Neuronal stem cell (in vitro differentiated cells): ENCODE results near the gene HHEX.

Experiments used
- DNase-seq: peaks from one replicate; pipeline ENCODE4 v3.0.0-alpha.2; 2013; ENCODE audit warnings: low spot score
- H2AFZ ChIP-seq: one replicate; pipeline ENCODE4 v1.6.1; 2013; ENCODE audit warnings: mild to moderate bottlenecking, low read length, inconsistent platforms
- H2AK5ac ChIP-seq: 2 replicates; pipeline ENCODE4 v1.6.1; 2013; ENCODE audit warnings: low read depth, mild to moderate bottlenecking, inconsistent platforms, low read length, moderate library complexity, mixed read lengths
- H2BK120ac ChIP-seq: 2 replicates; pipeline ENCODE4 v1.6.1; 2013; ENCODE audit warnings: low read depth, mild to moderate bottlenecking, inconsistent platforms, low read length, moderate library complexity, mixed read lengths
- H2BK12ac ChIP-seq: one replicate; pipeline ENCODE4 v1.6.1; 2013; ENCODE audit warnings: low read length, inconsistent platforms
- H2BK15ac ChIP-seq: 2 replicates; pipeline ENCODE4 v1.6.1; 2013; ENCODE audit warnings: mild to moderate bottlenecking, low read length, inconsistent platforms, mixed read lengths
- H2BK5ac ChIP-seq: one replicate; pipeline ENCODE4 v1.6.1; 2013; ENCODE audit warnings: inconsistent platforms, mild to moderate bottlenecking, low read length, moderate library complexity
- H3K14ac ChIP-seq: one replicate; pipeline ENCODE4 v1.6.1; 2013; ENCODE audit warnings: low read length, inconsistent platforms
- H3K18ac ChIP-seq: 2 replicates; pipeline ENCODE4 v1.6.1; 2013; ENCODE audit warnings: low read length, inconsistent platforms
- H3K23ac ChIP-seq: 2 replicates; pipeline ENCODE4 v1.6.1; 2013; ENCODE audit warnings: low read depth, mild to moderate bottlenecking, mixed read lengths, low read length, inconsistent platforms; ENCODE audit not compliant: poor library complexity
- H3K27ac ChIP-seq: replicated peaks from 3 replicates; pipeline ENCODE4 v1.5.1; 2013; ENCODE audit warnings: low read length, inconsistent platforms
- H3K27me3 ChIP-seq, 3 experiments: 2 replicates each; pipeline ENCODE4 v1.6.1; 2013; ENCODE audit warnings: low read length in 3 of 3, mild to moderate bottlenecking in 2 of 3, inconsistent platforms in 1 of 3, low read depth in 1 of 3, mixed read lengths in 1 of 3, moderate library complexity in 1 of 3; ENCODE audit not compliant: control insufficient read depth in 3 of 3, insufficient read depth in 3 of 3
- H3K36me3 ChIP-seq, 2 donors: replicated peaks in 1 of 2; 2 replicates each; pipeline ENCODE4 v1.6.1; 2013; ENCODE audit warnings: low read length in 2 of 2; ENCODE audit not compliant: control insufficient read depth in 2 of 2, insufficient read depth in 2 of 2
- H3K4ac ChIP-seq: 2 replicates; pipeline ENCODE4 v1.6.1; 2013; ENCODE audit warnings: inconsistent platforms, mild to moderate bottlenecking, low read length, moderate library complexity
- H3K4me1 ChIP-seq, 2 donors: 1 replicate in 1 of 2; 2 replicates in 1 of 2; pipeline ENCODE4 v1.6.1; 2013; ENCODE audit warnings: low read length in 2 of 2, low read depth in 1 of 2; ENCODE audit not compliant: control insufficient read depth in 2 of 2, insufficient read depth in 1 of 2
- H3K4me2 ChIP-seq: one replicate; pipeline ENCODE4 v1.6.1; 2013; ENCODE audit warnings: mild to moderate bottlenecking, low read length, inconsistent platforms; ENCODE audit not compliant: insufficient read depth, poor library complexity, severe bottlenecking
- H3K4me3 ChIP-seq, 2 donors: 2 replicates each; pipeline ENCODE4 v1.5.1; 2013; ENCODE audit warnings: low read length in 2 of 2, mild to moderate bottlenecking in 2 of 2, inconsistent platforms in 1 of 2, moderate library complexity in 1 of 2
- H3K79me1 ChIP-seq: one replicate; pipeline ENCODE4 v1.6.1; 2013; ENCODE audit warnings: low read depth, mild to moderate bottlenecking, inconsistent platforms, low read length, moderate library complexity
- H3K9ac ChIP-seq: one replicate; pipeline ENCODE4 v1.6.1; 2013; ENCODE audit warnings: mild to moderate bottlenecking, low read depth, low read length, inconsistent platforms; ENCODE audit not compliant: poor library complexity
- H3K9me3 ChIP-seq, 2 donors: replicated peaks in 1 of 2; 2 replicates each; pipeline versions ENCODE3 to v1.6.1; 2013; ENCODE audit warnings: low read length in 2 of 2, mild to moderate bottlenecking in 2 of 2, inconsistent platforms in 1 of 2, low read depth in 1 of 2, mixed read lengths in 1 of 2, moderate library complexity in 1 of 2; ENCODE audit not compliant: control insufficient read depth in 2 of 2, insufficient read depth in 1 of 2
- H4K8ac ChIP-seq: one replicate; pipeline ENCODE4 v1.6.1; 2013; ENCODE audit warnings: low read depth, mild to moderate bottlenecking, inconsistent platforms, low read length, moderate library complexity
- H4K91ac ChIP-seq: one replicate; pipeline ENCODE4 v1.6.1; 2013; ENCODE audit warnings: low read length, low read depth, mild to moderate bottlenecking, inconsistent platforms; ENCODE audit not compliant: poor library complexity
- WGBS, 2 donors: extraction: QIAGEN DNeasy Blood & Tissue Kit; methylation state at CpG; one replicate each; pipeline ENCODE4 v1.1.7; 2013; ENCODE audit warnings: missing lambda C conversion rate in 2 of 2, mixed read lengths in 1 of 2; ENCODE audit not compliant: insufficient read length in 2 of 2, insufficient replicate concordance in 1 of 2; ENCODE audit errors: extremely low coverage in 2 of 2; 5-methylcytosine and 5-hydroxymethylcytosine counted together

HHEX gene

DNA sequence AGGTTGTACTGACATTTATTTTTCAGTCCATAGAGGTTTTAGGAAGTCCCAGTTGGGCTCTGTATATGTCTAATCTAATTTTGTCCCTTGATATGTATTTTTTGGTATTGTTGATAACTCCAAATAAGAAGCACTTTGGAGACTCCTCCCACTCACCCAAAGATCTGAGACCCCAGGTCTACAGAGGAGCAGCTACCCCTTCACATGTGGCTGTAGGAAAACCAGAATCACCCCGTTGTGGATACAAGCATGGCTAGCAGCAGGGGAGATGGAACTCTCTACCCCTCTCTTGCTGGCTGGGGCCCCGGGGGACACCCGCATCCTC, 9.4 kb downstream of the HHEX start:
- Histone ChIP-seq H2BK120ac (no peak overlapping the region), H2BK15ac (no peak overlapping the region), H3K9ac (no peak overlapping the region), H3K4me1 (peaks cover 0 to 8% of the 10 kb centered on the region in 2 donors), H3K79me1 (no peaks in the 10 kb centered on the region), H3K4me2 (no peak overlapping the region), H2BK5ac (no peak overlapping the region), H2AK5ac (no peak overlapping the region), H3K36me3 (no peaks in the 10 kb centered on the region), H2AFZ (peak overlapping the region; percentile 95), H4K8ac (no peak overlapping the region), H2BK12ac (no peak overlapping the region), H3K23ac (no peak overlapping the region), H3K4me3 (peak overlapping the region in 1 of 2 donors; percentile 43), H3K27me3 (peaks cover 25 to 67% (median 61%) of the 10 kb centered on the region in 3 experiments), H4K91ac (no peak overlapping the region), H3K9me3 (peaks cover 0 to 4% of the 10 kb centered on the region in 2 donors), H3K18ac (peak overlapping the region; percentile 35), H3K27ac (no peak overlapping the region), H3K14ac (no peak overlapping the region), H3K4ac (no peak overlapping the region)
- no peak for DNase-seq
- no CpG with 5 or more reads among the region's 3 CpGs for WGBS, 2 donors

- Histone ChIP-seq H3K4me3 (peak overlapping the region in 1 of 2 donors; percentile 43), H3K18ac (peak overlapping the region; percentile 35), H4K91ac (no peak overlapping the region), H2BK5ac (no peak overlapping the region), H3K4me2 (no peak overlapping the region), H2BK12ac (no peak overlapping the region), H2BK120ac (no peak overlapping the region), H2AK5ac (no peak overlapping the region), H4K8ac (no peak overlapping the region), H3K23ac (peak overlapping the region; percentile 43), H3K9me3 (peaks cover 0 to 4% of the 10 kb centered on the region in 2 donors), H3K27ac (no peak overlapping the region), H3K27me3 (peaks cover 23 to 61% (median 56%) of the 10 kb centered on the region in 3 experiments), H3K79me1 (no peaks in the 10 kb centered on the region), H3K36me3 (no peaks in the 10 kb centered on the region), H3K14ac (peak overlapping the region; percentile 38), H3K4ac (no peak overlapping the region), H3K9ac (no peak overlapping the region), H2BK15ac (no peak overlapping the region), H2AFZ (peak overlapping the region; percentile 95), H3K4me1 (peaks cover 0 to 8% of the 10 kb centered on the region in 2 donors)
- no CpG with 5 or more reads among the region's 32 CpGs for WGBS, 2 donors
- DNase-seq: peak; percentile 6
Measured at GRCh38 chr10:92699518-92700381, 10.0 kb downstream of the HHEX start.

DNA sequence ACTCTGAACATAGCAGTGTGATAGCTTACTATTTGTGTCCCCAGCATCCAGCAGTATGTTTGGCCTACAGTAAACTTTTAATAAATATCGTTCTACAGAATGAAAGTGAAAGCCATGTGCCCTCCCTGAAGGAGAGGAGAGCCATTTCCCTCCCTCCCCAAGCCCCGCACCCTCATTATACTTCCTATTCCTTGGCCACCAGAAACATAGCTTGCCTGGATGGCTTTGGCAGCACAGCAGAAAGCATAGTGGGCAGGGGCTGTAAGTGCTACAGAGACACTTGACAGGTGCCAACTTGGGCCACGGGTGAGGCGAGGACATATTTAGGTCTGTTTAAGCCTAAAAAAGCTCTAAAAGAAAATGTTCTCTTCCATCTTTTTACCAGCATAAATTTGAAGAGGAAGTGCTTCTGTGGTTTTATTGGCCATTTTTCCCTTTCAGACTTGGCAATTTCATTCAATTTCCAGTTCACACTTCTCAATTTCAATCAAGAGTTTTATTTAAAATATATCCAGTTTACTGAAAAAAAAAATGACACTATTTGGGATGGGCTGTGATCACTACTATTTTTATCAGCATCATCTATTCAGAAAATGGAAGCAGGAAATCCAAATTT, 12.7 kb downstream of the HHEX start:
- no peak overlapping the region for H3K23ac ChIP-seq
- H2BK12ac ChIP-seq: no peak overlapping the region
- H3K14ac ChIP-seq: no peak overlapping the region
- H3K4ac ChIP-seq: no peak overlapping the region
- no peak overlapping the region for H3K4me2 ChIP-seq
- no peak for DNase-seq
- no peak overlapping the region for H3K9ac ChIP-seq
- no peak overlapping the region for H3K18ac ChIP-seq
- H3K27ac ChIP-seq: no peak overlapping the region
- H3K4me3 ChIP-seq: no peak overlapping the region
- H3K79me1 ChIP-seq: no peaks in the 10 kb centered on the region
- H2AK5ac ChIP-seq: no peak overlapping the region
- H4K91ac ChIP-seq: no peak overlapping the region
- H2BK120ac ChIP-seq: no peak overlapping the region
- no CpG with 5 or more reads among the region's 4 CpGs for WGBS, 2 donors
- H3K27me3 ChIP-seq: peaks cover 8 to 36% (median 31%) of the 10 kb centered on the region in 3 experiments
- peaks cover 0 to 1% of the 10 kb centered on the region in 2 donors for H3K9me3 ChIP-seq
- H2AFZ ChIP-seq: no peak overlapping the region
- no peak overlapping the region for H2BK15ac ChIP-seq
- H4K8ac ChIP-seq: no peak overlapping the region
- no peak overlapping the region for H2BK5ac ChIP-seq
- no peaks in the 10 kb centered on the region for H3K36me3 ChIP-seq
- peaks cover 0 to 4% of the 10 kb centered on the region in 2 donors for H3K4me1 ChIP-seq
